ENCODE measurements around the gene TBC1D2B. TPM values are rescaled to one million over a fixed set of nuclear protein-coding genes. Genes with fewer than 3 reads are reported as not detected.

The TBC1D2B gene
- total and polyA plus RNA-seq, 2 experiments from 2014 or later, result 24.8 to 38.4 TPM

- H3K36me3 ChIP-seq (replicated peaks; ENCODE audit: insufficient read depth, low read depth), result no peaks in the 10 kb centered on the region
- TF ChIP-seq EZH2 (IDR thresholded peaks at IDR 0.05; ENCODE audit: borderline replicate concordance) (no peak), EZH2phosphoT487 (IDR thresholded peaks at IDR 0.05; ENCODE audit: low read depth, severe bottlenecking, unreplicated experiment) (no peak), CTCF (IDR thresholded peaks at IDR 0.05; ENCODE audit: poor library complexity) (no peak)
- no peak overlapping the region for H2AFZ ChIP-seq
- H3K9me3 ChIP-seq (ENCODE audit: low read depth), result no peaks in the 10 kb centered on the region
- H3K4me1 ChIP-seq (ENCODE audit: insufficient read depth), result peaks cover 29% of the 10 kb centered on the region
- H3K27ac ChIP-seq, result peak overlapping the region; percentile 74
- no peaks in the 10 kb centered on the region for H3K27me3 ChIP-seq
- WGBS (ENCODE audit: low lambda C conversion rate, missing lambda C conversion rate), result 84% methylated on average over 4 of the region's 4 CpGs
- H4K20me1 ChIP-seq (ENCODE audit: insufficient read depth, poor library complexity, severe bottlenecking), result no peaks in the 10 kb centered on the region
- H3K4me2 ChIP-seq, result peak overlapping the region; percentile 54
- H3K4me3 ChIP-seq, result no peak overlapping the region
- no peaks in the 10 kb centered on the region for H3K9me2 ChIP-seq (replicated peaks; ENCODE audit: insufficient read depth)
- peaks cover 35% of the 10 kb centered on the region for H3K79me2 ChIP-seq
- DNase-seq (ENCODE audit: low spot score), result no peak
Measured at GRCh38 chr15:78035321-78035751, 42.2 kb downstream of the TBC1D2B start.

GRCh38 chr15:78034495-78035191, 42.9 kb downstream of the TBC1D2B start:
- H3K9me2 ChIP-seq (replicated peaks; ENCODE audit: insufficient read depth), result no peaks in the 10 kb centered on the region
- no peak overlapping the region for H2AFZ ChIP-seq
- 50% methylated on average over 13 of the region's 13 CpGs for WGBS (ENCODE audit: low lambda C conversion rate, missing lambda C conversion rate)
- peaks cover 30% of the 10 kb centered on the region for H3K79me2 ChIP-seq
- H3K27ac ChIP-seq, result peak overlapping the region; percentile 74
- DNase-seq (ENCODE audit: low spot score), result no peak
- peaks cover 29% of the 10 kb centered on the region for H3K4me1 ChIP-seq (ENCODE audit: insufficient read depth)
- H3K9me3 ChIP-seq (ENCODE audit: low read depth), result no peaks in the 10 kb centered on the region
- TF ChIP-seq EZH2phosphoT487 (IDR thresholded peaks at IDR 0.05; ENCODE audit: low read depth, severe bottlenecking, unreplicated experiment) (no peak), EZH2 (IDR thresholded peaks at IDR 0.05; ENCODE audit: borderline replicate concordance) (no peak), CTCF (IDR thresholded peaks at IDR 0.05; ENCODE audit: poor library complexity) (no peak)
- no peaks in the 10 kb centered on the region for H4K20me1 ChIP-seq (ENCODE audit: insufficient read depth, poor library complexity, severe bottlenecking)
- no peaks in the 10 kb centered on the region for H3K36me3 ChIP-seq (replicated peaks; ENCODE audit: insufficient read depth, low read depth)
- no peaks in the 10 kb centered on the region for H3K27me3 ChIP-seq
- H3K4me2 ChIP-seq, result peak overlapping the region; percentile 54
- no peak overlapping the region for H3K4me3 ChIP-seq

GRCh38 chr15:78033864-78034263, 43.6 kb downstream of the TBC1D2B start:
- WGBS (ENCODE audit: low lambda C conversion rate, missing lambda C conversion rate), result 72% methylated on average over 6 of the region's 6 CpGs
- no peaks in the 10 kb centered on the region for H3K27me3 ChIP-seq
- peaks cover 26% of the 10 kb centered on the region for H3K79me2 ChIP-seq
- H3K27ac ChIP-seq, result no peak overlapping the region
- no peaks in the 10 kb centered on the region for H4K20me1 ChIP-seq (ENCODE audit: insufficient read depth, poor library complexity, severe bottlenecking)
- no peak overlapping the region for H3K4me3 ChIP-seq
- no peak overlapping the region for H3K4me2 ChIP-seq
- no peaks in the 10 kb centered on the region for H3K9me2 ChIP-seq (replicated peaks; ENCODE audit: insufficient read depth)
- no peak overlapping the region for H2AFZ ChIP-seq
- no peak for DNase-seq (ENCODE audit: low spot score)
- no peaks in the 10 kb centered on the region for H3K9me3 ChIP-seq (ENCODE audit: low read depth)
- H3K4me1 ChIP-seq (ENCODE audit: insufficient read depth), result peaks cover 29% of the 10 kb centered on the region
- no peak for TF ChIP-seq CTCF (IDR thresholded peaks at IDR 0.05; ENCODE audit: poor library complexity)
- TF ChIP-seq EZH2phosphoT487 (IDR thresholded peaks at IDR 0.05; ENCODE audit: low read depth, severe bottlenecking, unreplicated experiment), result no peak
- no peak for TF ChIP-seq EZH2 (IDR thresholded peaks at IDR 0.05; ENCODE audit: borderline replicate concordance)
- no peaks in the 10 kb centered on the region for H3K36me3 ChIP-seq (replicated peaks; ENCODE audit: insufficient read depth, low read depth)
